Measurements from ENCODE around the gene VPS35.

VPS35 gene

GRCh38 chr16:46613352-46613751 lies 75.6 kb downstream of the VPS35 start:
- DNase-seq (ENCODE audit: low spot score): no peak

- no peak for DNase-seq (ENCODE audit: low spot score)
Observed at GRCh38 chr16:46612121-46612520, 76.9 kb downstream of the VPS35 start.

DNA sequence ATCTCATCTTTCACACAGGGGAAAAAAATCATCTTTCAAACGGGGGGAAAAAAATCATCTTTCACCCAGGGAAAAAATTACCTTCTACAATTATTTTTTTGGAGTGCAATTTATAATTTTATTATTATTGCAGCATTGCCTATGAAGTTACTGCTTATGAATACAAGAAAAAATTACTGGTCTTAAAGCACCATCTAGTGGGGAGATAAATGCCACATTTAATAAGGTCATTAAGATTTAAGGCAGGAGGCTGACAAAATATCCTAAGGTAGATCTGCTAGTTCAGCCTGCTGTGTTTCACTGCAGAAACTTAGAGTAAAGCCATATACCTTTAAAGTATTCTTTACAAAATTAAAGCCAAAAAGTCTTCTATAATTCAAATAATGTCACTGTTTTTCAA lies 81.4 kb downstream of the VPS35 start:
- DNase-seq (ENCODE audit: low spot score): peak; percentile 47

DNA sequence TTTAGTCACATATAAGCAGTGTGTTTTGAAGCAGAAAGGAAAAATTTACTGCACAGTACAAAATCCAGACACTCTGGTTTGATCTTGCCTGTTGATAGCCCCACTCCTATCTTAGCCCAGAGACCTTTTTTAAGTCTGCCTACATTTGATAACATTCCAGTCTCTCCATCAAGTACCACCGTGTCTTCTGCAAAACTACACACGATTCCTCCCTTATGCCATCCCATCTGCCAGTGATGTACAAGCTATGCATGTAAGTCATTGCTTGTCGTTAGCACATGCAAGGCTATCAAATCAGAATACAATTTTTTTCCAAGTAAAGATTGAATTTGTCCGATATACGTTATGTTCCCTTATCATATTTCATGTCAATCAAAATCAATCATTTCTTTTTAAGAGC lies 82.7 kb downstream of the VPS35 start:
- DNase-seq (ENCODE audit: low spot score): no peak

Measured in AG08395 (cell line).